Coronary artery (tissue), 2 donors: ENCODE measurements around the gene FXYD7.
A peak's percentile ranks its signal among the peaks of the same experiment; 100 is the strongest.
"Not testable (repeated sequence)": the region's sequence is repeated elsewhere in the genome, so short reads cannot be mapped to it uniquely, and the experiment has no call there.

Experiments used
- DNase-seq: peaks from one replicate; pipeline ENCODE4 v3.0.0-alpha.2; 2017; ENCODE audit warnings: low spot score
- H3K27ac ChIP-seq, 2 donors: fragments of 200-600 bp; sonication (generic); one replicate each; pipeline ENCODE4 v1.5.1; 2016 to 2019
- H3K4me3 ChIP-seq: fragments of 200-600 bp; sonication (generic); 2 replicates; pipeline ENCODE4 v1.5.1; 2016; ENCODE audit warnings: mild to moderate bottlenecking, moderate library complexity
- CTCF ChIP-seq: fragments of 200-600 bp; sonication (generic); IDR thresholded peaks from one replicate; pipeline ENCODE4 v1.5.1; 2019; ENCODE audit warnings: antibody characterized with exemption

The FXYD7 gene

GRCh38 chr19:35146746-35147459 lies 3.8 kb downstream of the FXYD7 start:
- Histone ChIP-seq H3K27ac (no peak overlapping the region), H3K4me3 (no peak overlapping the region)
- no peak for DNase-seq

GRCh38 chr19:35149463-35149862 lies 6.4 kb downstream of the FXYD7 start:
- Histone ChIP-seq H3K27ac (no peak overlapping the region), H3K4me3 (no peak overlapping the region)
- DNase-seq = no peak
- TF ChIP-seq CTCF = no peak

More at GRCh38 chr19:35146746-35147459, 3.8 kb downstream of the FXYD7 start:
- no peak for TF ChIP-seq CTCF

- DNase-seq = no peak
- TF ChIP-seq CTCF = no peak
- Histone ChIP-seq H3K4me3 (no peak overlapping the region), H3K27ac (no peak overlapping the region)
These were observed 7.4 kb downstream of the FXYD7 start for GRCh38 chr19:35150445-35150844.

- Histone ChIP-seq H3K4me3 (no peak overlapping the region), H3K27ac (no peak overlapping the region)
- no peak for DNase-seq
- TF ChIP-seq CTCF = no peak
These were observed 8.4 kb downstream of the FXYD7 start for GRCh38 chr19:35151273-35152065.

- DNase-seq, H3K4me3 ChIP-seq, H3K27ac ChIP-seq: not testable (repeated sequence)
These were observed 10.1 kb downstream of the FXYD7 start for GRCh38 chr19:35153129-35153522.

- peak; percentile 23 for TF ChIP-seq CTCF
- Histone ChIP-seq H3K4me3 (peak overlapping the region; percentile 77), H3K27ac (peak overlapping the region; percentile 38 to 86)
- no peak for DNase-seq
These were observed 10.9 kb downstream of the FXYD7 start for GRCh38 chr19:35153701-35154524.
